ENCODE results near the gene PRAC1.

DNA sequence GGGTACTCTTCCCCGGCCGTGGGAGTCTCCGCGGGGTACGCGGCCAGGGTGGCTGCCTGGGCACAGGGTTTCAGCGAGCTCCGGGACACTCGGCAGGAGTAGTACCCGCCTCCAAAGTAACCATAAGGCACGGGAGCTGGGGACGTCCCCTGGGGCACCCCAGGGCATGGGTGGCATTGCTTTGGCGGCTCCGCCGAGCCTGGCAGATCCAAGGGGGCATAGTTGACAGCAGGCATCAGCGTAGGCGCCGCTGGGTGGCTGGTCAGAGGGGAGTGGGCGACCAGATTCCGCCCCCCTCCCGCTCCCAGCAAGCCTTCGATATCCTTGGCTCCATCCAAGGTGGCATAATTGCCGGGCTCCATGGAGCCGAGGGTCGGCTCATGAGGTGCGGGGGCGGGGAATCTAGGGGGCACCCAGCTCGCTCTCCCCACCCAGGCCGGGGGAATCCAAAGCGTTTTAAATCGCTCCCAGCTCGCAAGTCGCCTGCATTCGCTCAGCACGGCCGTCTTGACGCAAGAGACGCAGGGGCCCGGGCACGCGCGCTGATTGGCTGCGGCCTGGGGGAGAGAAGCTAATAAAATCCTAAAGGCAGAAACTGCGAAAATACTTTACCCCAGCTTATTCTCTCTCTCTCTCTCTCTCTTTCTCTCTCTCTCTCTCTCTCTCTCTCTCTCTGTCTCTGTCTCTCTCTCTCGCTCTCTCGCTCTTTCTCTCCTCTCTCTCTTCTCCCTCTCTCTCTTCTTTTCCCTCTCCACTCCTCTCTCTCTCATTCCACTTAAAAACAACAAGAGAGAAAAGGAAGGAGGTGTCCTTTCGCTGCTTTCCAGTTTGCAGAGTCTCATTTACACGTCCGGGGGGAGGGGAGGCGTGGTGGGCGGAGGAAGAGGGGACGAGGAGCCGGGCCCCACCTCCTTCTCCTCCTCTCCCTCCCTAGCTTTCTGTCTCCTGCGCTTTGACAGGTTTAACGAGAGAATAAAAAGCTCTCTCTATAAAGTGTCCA lies 6.2 kb upstream of the PRAC1 start, which contains the start of gene HOXB13:
- TF ChIP-seq, protein P1, sequence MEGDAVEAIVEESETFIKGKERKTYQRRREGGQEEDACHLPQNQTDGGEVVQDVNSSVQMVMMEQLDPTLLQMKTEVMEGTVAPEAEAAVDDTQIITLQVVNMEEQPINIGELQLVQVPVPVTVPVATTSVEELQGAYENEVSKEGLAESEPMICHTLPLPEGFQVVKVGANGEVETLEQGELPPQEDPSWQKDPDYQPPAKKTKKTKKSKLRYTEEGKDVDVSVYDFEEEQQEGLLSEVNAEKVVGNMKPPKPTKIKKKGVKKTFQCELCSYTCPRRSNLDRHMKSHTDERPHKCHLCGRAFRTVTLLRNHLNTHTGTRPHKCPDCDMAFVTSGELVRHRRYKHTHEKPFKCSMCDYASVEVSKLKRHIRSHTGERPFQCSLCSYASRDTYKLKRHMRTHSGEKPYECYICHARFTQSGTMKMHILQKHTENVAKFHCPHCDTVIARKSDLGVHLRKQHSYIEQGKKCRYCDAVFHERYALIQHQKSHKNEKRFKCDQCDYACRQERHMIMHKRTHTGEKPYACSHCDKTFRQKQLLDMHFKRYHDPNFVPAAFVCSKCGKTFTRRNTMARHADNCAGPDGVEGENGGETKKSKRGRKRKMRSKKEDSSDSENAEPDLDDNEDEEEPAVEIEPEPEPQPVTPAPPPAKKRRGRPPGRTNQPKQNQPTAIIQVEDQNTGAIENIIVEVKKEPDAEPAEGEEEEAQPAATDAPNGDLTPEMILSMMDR (IDR thresholded peaks at IDR 0.05; ENCODE audit: insufficient read depth, low read length, poor library complexity, severe bottlenecking) = no peak
- TF ChIP-seq EZH2phosphoT487 (conservative IDR thresholded peaks at IDR 0.05; ENCODE audit: low read length) = no peak
